GM19099 (cell line): ENCODE measurements around the gene MRPL20.

Experiments used
- POLR2A ChIP-seq: IDR thresholded peaks from 3 replicates; pipeline ENCODE4 v1.6.1; 2011; ENCODE audit warnings: low read depth; ENCODE audit not compliant: insufficient read length; ENCODE audit errors: extremely low read depth

Gene MRPL20

GRCh38 chr1:1437033-1437903 is 30.2 kb upstream of the MRPL20 start:
- TF ChIP-seq POLR2A = no peak

GRCh38 chr1:1436630-1437032 is 29.5 kb upstream of the MRPL20 start:
- TF ChIP-seq POLR2A = no peak

- TF ChIP-seq POLR2A = no peak
Measured at GRCh38 chr1:1435911-1436629, 29.0 kb upstream of the MRPL20 start.

- no peak for TF ChIP-seq POLR2A
Measured at GRCh38 chr1:1435106-1435903, 28.2 kb upstream of the MRPL20 start, which contains the start of gene VWA1. Gene VWA1, plus strand, starts transcription at chr1:1435690. Its CDS starts 59 bp downstream, at chr1:1435749.

GRCh38 chr1:1434824-1435105 is 27.7 kb upstream of the MRPL20 start:
- no peak for TF ChIP-seq POLR2A

- TF ChIP-seq POLR2A = no peak
Measured at GRCh38 chr1:1434131-1434823, 27.2 kb upstream of the MRPL20 start.

GRCh38 chr1:1433804-1434130 is 26.7 kb upstream of the MRPL20 start:
- no peak for TF ChIP-seq POLR2A

GRCh38 chr1:1432951-1433803 is 26.1 kb upstream of the MRPL20 start:
- TF ChIP-seq POLR2A = no peak

GRCh38 chr1:1432274-1432950 is 25.3 kb upstream of the MRPL20 start:
- TF ChIP-seq POLR2A = no peak

- TF ChIP-seq POLR2A = no peak
Measured at GRCh38 chr1:1431845-1432273, 24.8 kb upstream of the MRPL20 start.

- no peak for TF ChIP-seq POLR2A
Measured at GRCh38 chr1:1430992-1431844, 24.1 kb upstream of the MRPL20 start.

GRCh38 chr1:1430114-1430982 is 23.3 kb upstream of the MRPL20 start:
- TF ChIP-seq POLR2A = no peak
